ENCODE results near the gene DACH1. TPM values are rescaled to one million over a fixed set of nuclear protein-coding genes. Genes with fewer than 3 reads are reported as not detected.

Gene DACH1
- total RNA-seq, 2 donors from 2014 or later = 0.39 to 1.6 TPM

DNA sequence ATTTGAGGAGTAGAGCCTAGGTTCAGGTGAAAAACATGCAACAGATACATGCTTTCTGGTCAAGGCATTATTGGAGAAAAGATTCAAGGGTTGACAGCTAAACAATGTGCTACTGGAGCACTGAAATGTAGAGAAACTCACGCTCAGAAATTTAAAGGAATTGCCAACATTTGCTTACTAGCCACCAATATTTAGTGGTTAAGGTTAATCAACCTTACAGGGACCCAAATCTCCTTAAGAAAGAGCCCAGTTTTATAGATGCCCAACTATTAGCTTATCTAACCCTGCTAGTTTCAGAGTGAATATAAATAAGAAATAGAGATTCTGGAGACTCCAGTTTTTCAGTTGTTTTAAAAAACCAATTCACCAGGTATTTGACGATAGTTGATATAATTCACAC, 203.6 kb downstream of the DACH1 start:
- DNase-seq (ENCODE audit: low spot score) = no peak
- Histone ChIP-seq H3K36me3 (no peaks in the 10 kb centered on the region), H3K27ac (no peak overlapping the region), H3K4me3 (no peak overlapping the region), H3K27me3 (no peaks in the 10 kb centered on the region), H3K9me3 (no peaks in the 10 kb centered on the region), H3K4me1 (no peaks in the 10 kb centered on the region)
- TF ChIP-seq, protein P1, sequence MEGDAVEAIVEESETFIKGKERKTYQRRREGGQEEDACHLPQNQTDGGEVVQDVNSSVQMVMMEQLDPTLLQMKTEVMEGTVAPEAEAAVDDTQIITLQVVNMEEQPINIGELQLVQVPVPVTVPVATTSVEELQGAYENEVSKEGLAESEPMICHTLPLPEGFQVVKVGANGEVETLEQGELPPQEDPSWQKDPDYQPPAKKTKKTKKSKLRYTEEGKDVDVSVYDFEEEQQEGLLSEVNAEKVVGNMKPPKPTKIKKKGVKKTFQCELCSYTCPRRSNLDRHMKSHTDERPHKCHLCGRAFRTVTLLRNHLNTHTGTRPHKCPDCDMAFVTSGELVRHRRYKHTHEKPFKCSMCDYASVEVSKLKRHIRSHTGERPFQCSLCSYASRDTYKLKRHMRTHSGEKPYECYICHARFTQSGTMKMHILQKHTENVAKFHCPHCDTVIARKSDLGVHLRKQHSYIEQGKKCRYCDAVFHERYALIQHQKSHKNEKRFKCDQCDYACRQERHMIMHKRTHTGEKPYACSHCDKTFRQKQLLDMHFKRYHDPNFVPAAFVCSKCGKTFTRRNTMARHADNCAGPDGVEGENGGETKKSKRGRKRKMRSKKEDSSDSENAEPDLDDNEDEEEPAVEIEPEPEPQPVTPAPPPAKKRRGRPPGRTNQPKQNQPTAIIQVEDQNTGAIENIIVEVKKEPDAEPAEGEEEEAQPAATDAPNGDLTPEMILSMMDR (IDR thresholded peaks at IDR 0.05) = no peak

DNA sequence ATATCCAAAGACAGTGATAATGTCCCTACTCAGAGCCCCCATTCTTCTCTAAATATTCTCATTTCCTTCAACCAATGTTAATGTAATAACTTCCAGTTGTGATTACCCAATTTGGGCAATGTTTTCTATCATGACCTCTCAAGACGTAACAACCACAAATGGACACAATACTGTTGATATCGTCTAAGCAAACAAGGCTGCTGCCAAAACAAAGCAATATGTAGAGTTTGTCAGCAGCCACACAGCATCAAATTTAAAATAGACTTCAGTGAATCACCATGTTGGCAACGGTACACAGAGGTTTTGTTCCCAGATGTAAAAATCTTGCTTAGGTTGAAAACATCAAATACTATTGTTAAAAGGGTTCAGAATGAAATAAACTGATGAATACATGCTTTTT, 205.1 kb downstream of the DACH1 start:
- TF ChIP-seq, protein P1 (IDR thresholded peaks at IDR 0.05) = no peak
- H3K4me1 ChIP-seq = no peaks in the 10 kb centered on the region
- no peaks in the 10 kb centered on the region for H3K9me3 ChIP-seq
- no peaks in the 10 kb centered on the region for H3K27me3 ChIP-seq
- H3K36me3 ChIP-seq = no peaks in the 10 kb centered on the region
- DNase-seq (ENCODE audit: low spot score) = no peak
- H3K4me3 ChIP-seq = no peak overlapping the region
- no peak overlapping the region for H3K27ac ChIP-seq

DNA sequence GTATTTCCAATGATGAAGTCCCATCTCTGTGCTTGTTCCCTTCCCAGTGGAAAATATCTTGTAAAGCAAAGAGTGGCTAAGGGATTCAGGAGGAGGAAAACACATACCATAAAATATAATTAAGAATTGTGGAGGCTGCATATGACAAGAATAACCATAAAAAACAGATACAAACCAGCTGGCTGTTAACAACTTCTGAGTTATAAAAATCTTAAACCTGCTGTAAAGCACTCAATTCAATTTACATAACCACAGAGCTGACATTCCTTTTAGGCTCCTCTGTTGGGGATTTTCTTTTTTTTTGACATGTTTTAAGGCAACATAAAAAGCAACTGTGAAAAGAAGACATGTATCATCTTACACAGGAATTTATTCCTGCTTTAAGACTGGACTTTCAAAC, 207.6 kb downstream of the DACH1 start:
- TF ChIP-seq, protein P1 (IDR thresholded peaks at IDR 0.05) = no peak
- Histone ChIP-seq H3K9me3 (no peaks in the 10 kb centered on the region), H3K27ac (no peak overlapping the region), H3K4me3 (no peak overlapping the region), H3K4me1 (no peaks in the 10 kb centered on the region), H3K27me3 (no peaks in the 10 kb centered on the region), H3K36me3 (no peaks in the 10 kb centered on the region)
- DNase-seq (ENCODE audit: low spot score) = no peak

DNA sequence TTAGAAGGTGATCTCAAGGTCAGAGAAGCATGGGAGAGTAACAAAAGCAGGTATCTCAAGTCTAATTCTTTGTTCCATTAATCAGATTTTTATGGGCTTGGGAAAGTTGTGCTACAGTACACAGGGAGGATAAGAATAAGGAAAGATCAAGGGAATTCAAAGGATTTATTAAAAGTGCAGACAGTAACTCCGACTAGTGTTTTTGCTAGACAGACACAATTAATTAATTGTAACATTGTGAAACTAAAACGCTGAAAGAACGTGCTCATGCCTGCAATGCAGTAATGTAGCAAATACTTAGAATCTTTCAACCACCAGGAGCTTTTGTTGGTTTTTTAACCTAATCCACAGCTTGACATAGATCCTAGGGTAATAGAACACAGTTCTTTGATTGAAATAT, 221.5 kb downstream of the DACH1 start:
- Histone ChIP-seq H3K4me3 (no peak overlapping the region), H3K9me3 (no peaks in the 10 kb centered on the region), H3K4me1 (no peaks in the 10 kb centered on the region), H3K27me3 (no peaks in the 10 kb centered on the region), H3K27ac (no peak overlapping the region), H3K36me3 (no peaks in the 10 kb centered on the region)
- DNase-seq (ENCODE audit: low spot score) = no peak
- TF ChIP-seq, protein P1 (IDR thresholded peaks at IDR 0.05) = no peak

DNA sequence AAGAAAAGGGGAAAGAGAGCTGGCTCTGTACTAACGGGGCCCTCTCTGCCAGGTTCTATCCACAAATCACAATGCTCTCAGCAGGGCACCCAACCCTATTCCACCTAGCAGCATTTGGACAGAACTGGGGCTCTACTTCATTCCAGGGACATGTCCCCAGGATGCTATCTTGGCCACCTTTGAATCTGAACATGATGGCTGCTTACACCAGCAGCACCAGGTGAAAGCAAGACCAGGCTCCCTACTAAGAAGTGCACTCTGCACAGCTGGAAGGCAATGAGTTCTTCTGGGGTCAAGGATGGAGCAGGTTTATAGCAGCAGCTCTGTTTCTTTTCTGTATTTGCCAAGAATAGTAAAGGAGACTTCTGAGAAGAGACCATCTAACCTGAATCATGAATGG, 222.4 kb downstream of the DACH1 start:
- no peak for DNase-seq (ENCODE audit: low spot score)
- no peaks in the 10 kb centered on the region for H3K36me3 ChIP-seq
- H3K27ac ChIP-seq = no peak overlapping the region
- no peaks in the 10 kb centered on the region for H3K27me3 ChIP-seq
- no peak overlapping the region for H3K4me3 ChIP-seq
- H3K9me3 ChIP-seq = no peaks in the 10 kb centered on the region
- H3K4me1 ChIP-seq = no peaks in the 10 kb centered on the region
- TF ChIP-seq, protein P1 (IDR thresholded peaks at IDR 0.05) = no peak

DNA sequence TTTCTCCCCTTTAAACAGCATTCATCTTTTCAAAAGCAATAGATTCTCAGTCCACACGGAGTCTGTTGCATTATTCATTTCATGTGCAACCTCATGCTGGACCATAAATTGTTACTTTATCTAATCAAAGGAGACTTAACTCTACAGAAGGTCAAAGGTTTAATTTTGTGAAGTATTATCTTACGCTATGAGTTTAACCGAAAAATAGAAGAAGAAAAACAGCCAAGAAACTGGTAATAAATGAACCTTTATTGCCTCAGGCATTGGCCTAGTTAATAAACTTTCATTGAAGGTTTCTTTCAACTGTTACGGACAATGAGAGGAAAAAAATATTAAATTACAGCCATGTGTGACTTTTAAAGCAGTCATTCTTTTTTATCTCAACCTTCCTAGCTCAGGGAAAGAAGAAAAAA, 223.6 kb downstream of the DACH1 start:
- TF ChIP-seq, protein P1 (IDR thresholded peaks at IDR 0.05) = no peak
- H3K36me3 ChIP-seq = no peaks in the 10 kb centered on the region
- no peak for DNase-seq (ENCODE audit: low spot score)
- no peaks in the 10 kb centered on the region for H3K4me1 ChIP-seq
- no peak overlapping the region for H3K27ac ChIP-seq
- H3K9me3 ChIP-seq = no peaks in the 10 kb centered on the region
- no peaks in the 10 kb centered on the region for H3K27me3 ChIP-seq
- no peak overlapping the region for H3K4me3 ChIP-seq
